AG09309 (cell line): ENCODE results near the gene ANTKMT.

Experiments
- DNase-seq: peaks from one replicate; pipeline ENCODE4 v3.0.0-alpha.2; 2010; ENCODE audit warnings: low read depth
- H3K4me3 ChIP-seq: 2 replicates; pipeline ENCODE4 v1.5.1; 2011; ENCODE audit warnings: mild to moderate bottlenecking, low read depth, low read length, moderate library complexity; ENCODE audit not compliant: control insufficient read depth
- TF ChIP-seq, protein P1 (sequence below): IDR thresholded peaks from 2 replicates; pipeline ENCODE4 v1.5.1; 2011; ENCODE audit warnings: mild to moderate bottlenecking, low read depth, low read length, inconsistent platforms; ENCODE audit not compliant: insufficient read depth, control insufficient read depth; ENCODE audit errors: missing control alignments

Gene ANTKMT

GRCh38 chr16:769184-769784 lies 48.3 kb downstream of the ANTKMT start:
- TF ChIP-seq, protein P1, sequence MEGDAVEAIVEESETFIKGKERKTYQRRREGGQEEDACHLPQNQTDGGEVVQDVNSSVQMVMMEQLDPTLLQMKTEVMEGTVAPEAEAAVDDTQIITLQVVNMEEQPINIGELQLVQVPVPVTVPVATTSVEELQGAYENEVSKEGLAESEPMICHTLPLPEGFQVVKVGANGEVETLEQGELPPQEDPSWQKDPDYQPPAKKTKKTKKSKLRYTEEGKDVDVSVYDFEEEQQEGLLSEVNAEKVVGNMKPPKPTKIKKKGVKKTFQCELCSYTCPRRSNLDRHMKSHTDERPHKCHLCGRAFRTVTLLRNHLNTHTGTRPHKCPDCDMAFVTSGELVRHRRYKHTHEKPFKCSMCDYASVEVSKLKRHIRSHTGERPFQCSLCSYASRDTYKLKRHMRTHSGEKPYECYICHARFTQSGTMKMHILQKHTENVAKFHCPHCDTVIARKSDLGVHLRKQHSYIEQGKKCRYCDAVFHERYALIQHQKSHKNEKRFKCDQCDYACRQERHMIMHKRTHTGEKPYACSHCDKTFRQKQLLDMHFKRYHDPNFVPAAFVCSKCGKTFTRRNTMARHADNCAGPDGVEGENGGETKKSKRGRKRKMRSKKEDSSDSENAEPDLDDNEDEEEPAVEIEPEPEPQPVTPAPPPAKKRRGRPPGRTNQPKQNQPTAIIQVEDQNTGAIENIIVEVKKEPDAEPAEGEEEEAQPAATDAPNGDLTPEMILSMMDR = no peak
- no peak overlapping the region for H3K4me3 ChIP-seq

GRCh38 chr16:769934-770333 lies 49.0 kb downstream of the ANTKMT start:
- TF ChIP-seq, protein P1 = no peak
- H3K4me3 ChIP-seq = no peak overlapping the region
- DNase-seq = no peak

More at GRCh38 chr16:769184-769784, 48.3 kb downstream of the ANTKMT start:
- no peak for DNase-seq

DNA sequence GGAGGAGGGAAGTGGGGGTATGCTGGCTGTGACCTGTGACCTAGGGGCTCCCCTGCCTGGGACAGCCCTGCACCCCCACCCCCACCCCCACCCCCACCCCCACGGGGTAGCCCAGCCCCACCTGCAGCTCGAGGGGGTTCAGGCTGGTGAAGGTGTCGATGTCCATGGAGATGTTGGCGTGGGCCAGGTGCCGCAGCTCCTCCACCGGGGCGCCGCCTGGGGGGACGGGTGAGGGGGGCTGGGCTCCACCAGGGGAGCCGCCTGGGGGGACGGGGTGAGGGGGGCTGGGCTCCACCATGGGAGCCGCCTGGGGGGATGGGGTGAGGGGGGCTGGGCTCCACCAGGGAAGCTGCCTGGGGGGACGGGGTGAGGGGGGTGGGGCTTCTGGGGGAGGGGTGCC lies 49.5 kb downstream of the ANTKMT start:
- H3K4me3 ChIP-seq = no peak overlapping the region
- TF ChIP-seq, protein P1 = no peak
- no peak for DNase-seq
